PC-9 (cell line): ENCODE measurements around the gene IL18. TPM values are rescaled to one million over a fixed set of nuclear protein-coding genes. Genes with fewer than 3 reads are reported as not detected.

Experiments used
- BruUV-seq: library from RNA; stranded (reverse); fragments of 400-500 nt; replicated peaks from 2 replicates; lab custom pipeline; 2021; lab: Mats Ljungman, UMichigan
- CTCF ChIA-PET: fragments of 300-600 bp; sonication (Branson Sonifier 250); formaldehyde crosslinking; loops from one replicate; lab custom pipeline; 2022; ENCODE audit warnings: antibody characterized with exemption; lab: Charles Lee
- POLR2A ChIA-PET: fragments of 300-600 bp; sonication (Branson Sonifier 250); formaldehyde crosslinking; loops from one replicate; lab custom pipeline; 2022; ENCODE audit warnings: antibody characterized with exemption; ENCODE audit not compliant: unreplicated experiment; lab: Charles Lee
- DNase-seq, 2 experiments: peaks; one replicate each; pipeline versions ENCODE4 v3.0.0 to v3.0.0-alpha.2; 2015 to 2022; ENCODE audit warnings: mixed read lengths in 1 of 2
- H2AFZ ChIP-seq: fragments of 200-600 bp; sonication (generic); 2 replicates; pipeline ENCODE4 v1.8.1; 2017; ENCODE audit warnings: antibody characterized with exemption
- H3F3A ChIP-seq: fragments of 200-600 bp; sonication (generic); 2 replicates; pipeline ENCODE4 v1.8.1; 2017; ENCODE audit warnings: antibody characterized with exemption, mild to moderate bottlenecking, low read depth; ENCODE audit not compliant: insufficient read depth
- H3K27ac ChIP-seq: fragments of 200-600 bp; sonication (generic); 2 replicates; pipeline ENCODE4 v1.6.1; 2016; ENCODE audit warnings: mixed run types
- H3K27me3 ChIP-seq: fragments of 200-600 bp; sonication (generic); 2 replicates; pipeline ENCODE4 v1.6.1; 2016; ENCODE audit warnings: low read depth, mixed run types; ENCODE audit not compliant: insufficient read depth
- H3K36me3 ChIP-seq: fragments of 200-600 bp; sonication (generic); 2 replicates; pipeline ENCODE4 v1.6.1; 2016; ENCODE audit warnings: low read depth, mixed run types
- H3K4me1 ChIP-seq: fragments of 200-600 bp; sonication (generic); replicated peaks from 2 replicates; pipeline ENCODE4 v1.6.1; 2016; ENCODE audit warnings: mixed run types; ENCODE audit not compliant: insufficient read depth
- H3K4me2 ChIP-seq: fragments of 200-600 bp; sonication (generic); 2 replicates; pipeline ENCODE4 v1.6.1; 2017; ENCODE audit warnings: mixed run types
- H3K4me3 ChIP-seq: fragments of 200-600 bp; sonication (generic); 2 replicates; pipeline ENCODE4 v1.6.1; 2016; ENCODE audit warnings: mixed run types
- H3K79me2 ChIP-seq: fragments of 200-600 bp; sonication (generic); 2 replicates; pipeline ENCODE4 v1.6.1; 2017; ENCODE audit warnings: low read depth, mixed run types
- H3K9me2 ChIP-seq: fragments of 200-600 bp; sonication (generic); 2 replicates; pipeline ENCODE4 v1.8.1; 2017; ENCODE audit warnings: mild to moderate bottlenecking; ENCODE audit not compliant: insufficient read depth
- H3K9me3 ChIP-seq: fragments of 200-600 bp; sonication (generic); 2 replicates; pipeline ENCODE4 v1.8.1; 2016; ENCODE audit warnings: low read depth; ENCODE audit not compliant: insufficient read depth
- H4K20me1 ChIP-seq: fragments of 200-600 bp; sonication (generic); 2 replicates; pipeline ENCODE4 v1.8.1; 2017; ENCODE audit not compliant: insufficient read depth
- EZH2 ChIP-seq: fragments of 200-600 bp; sonication (generic); IDR thresholded peaks from 2 replicates; pipeline ENCODE4 v1.8.0; 2017; ENCODE audit warnings: antibody characterized with exemption, low read depth
- intact Hi-C: fragments of 100-400 bp; cut with micrococcal nuclease; formaldehyde crosslinking; loops from one replicate; pipeline ENCODE4 v1.10.0; 2022; ENCODE audit not compliant: unreplicated experiment
- total RNA-seq: library from RNA; stranded (reverse); gene quantifications from 2 replicates; pipeline ENCODE4 v1.2.3, GENCODE V29; 2021
- TF ChIP-seq, protein P1 (sequence below): fragments of 200-600 bp; sonication (generic); conservative IDR thresholded peaks from 2 replicates; pipeline ENCODE4 v1.6.1; 2017; ENCODE audit warnings: mixed run types, antibody characterized with exemption, mild to moderate bottlenecking, moderate library complexity

The IL18 gene
- total RNA-seq, 1 experiment from 2014 or later, result 42.8 TPM

GRCh38 chr11:112160091-112160848 lies 3.6 kb downstream of the IL18 start:
- Histone ChIP-seq H2AFZ (no peak overlapping the region), H3K27me3 (no peaks in the 10 kb centered on the region), H3K4me1 (peaks cover 91% of the 10 kb centered on the region), H3K27ac (peak overlapping the region; percentile 87), H3K79me2 (peaks cover 62% of the 10 kb centered on the region), H3K9me2 (no peaks in the 10 kb centered on the region), H3K4me2 (peak overlapping the region; percentile 86), H3K9me3 (no peaks in the 10 kb centered on the region), H3K36me3 (peaks cover 27% of the 10 kb centered on the region), H3F3A (peaks cover 62% of the 10 kb centered on the region), H3K4me3 (peak overlapping the region; percentile 8; the same call in 1 of the 2 replicates), H4K20me1 (no peaks in the 10 kb centered on the region)
- no peak for DNase-seq
- intact Hi-C loops, result loop anchor here (5.0 to 10.0 kb wide), 2 partner anchors 285 to 1803 kb away; partner anchors contain the start of genes ALG9, CFAP68 and FDXACB1
- ChIA-PET POLR2A (no interaction called here), CTCF (interaction anchor here (0.6 kb wide), 1 partner anchor 578 kb away, joined by 4 read pairs; no protein-coding TSS in a partner anchor)
- no peak for TF ChIP-seq EZH2
- TF ChIP-seq, protein P1, sequence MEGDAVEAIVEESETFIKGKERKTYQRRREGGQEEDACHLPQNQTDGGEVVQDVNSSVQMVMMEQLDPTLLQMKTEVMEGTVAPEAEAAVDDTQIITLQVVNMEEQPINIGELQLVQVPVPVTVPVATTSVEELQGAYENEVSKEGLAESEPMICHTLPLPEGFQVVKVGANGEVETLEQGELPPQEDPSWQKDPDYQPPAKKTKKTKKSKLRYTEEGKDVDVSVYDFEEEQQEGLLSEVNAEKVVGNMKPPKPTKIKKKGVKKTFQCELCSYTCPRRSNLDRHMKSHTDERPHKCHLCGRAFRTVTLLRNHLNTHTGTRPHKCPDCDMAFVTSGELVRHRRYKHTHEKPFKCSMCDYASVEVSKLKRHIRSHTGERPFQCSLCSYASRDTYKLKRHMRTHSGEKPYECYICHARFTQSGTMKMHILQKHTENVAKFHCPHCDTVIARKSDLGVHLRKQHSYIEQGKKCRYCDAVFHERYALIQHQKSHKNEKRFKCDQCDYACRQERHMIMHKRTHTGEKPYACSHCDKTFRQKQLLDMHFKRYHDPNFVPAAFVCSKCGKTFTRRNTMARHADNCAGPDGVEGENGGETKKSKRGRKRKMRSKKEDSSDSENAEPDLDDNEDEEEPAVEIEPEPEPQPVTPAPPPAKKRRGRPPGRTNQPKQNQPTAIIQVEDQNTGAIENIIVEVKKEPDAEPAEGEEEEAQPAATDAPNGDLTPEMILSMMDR, result no peak
- BruUV-seq, result no TSS peak

DNA sequence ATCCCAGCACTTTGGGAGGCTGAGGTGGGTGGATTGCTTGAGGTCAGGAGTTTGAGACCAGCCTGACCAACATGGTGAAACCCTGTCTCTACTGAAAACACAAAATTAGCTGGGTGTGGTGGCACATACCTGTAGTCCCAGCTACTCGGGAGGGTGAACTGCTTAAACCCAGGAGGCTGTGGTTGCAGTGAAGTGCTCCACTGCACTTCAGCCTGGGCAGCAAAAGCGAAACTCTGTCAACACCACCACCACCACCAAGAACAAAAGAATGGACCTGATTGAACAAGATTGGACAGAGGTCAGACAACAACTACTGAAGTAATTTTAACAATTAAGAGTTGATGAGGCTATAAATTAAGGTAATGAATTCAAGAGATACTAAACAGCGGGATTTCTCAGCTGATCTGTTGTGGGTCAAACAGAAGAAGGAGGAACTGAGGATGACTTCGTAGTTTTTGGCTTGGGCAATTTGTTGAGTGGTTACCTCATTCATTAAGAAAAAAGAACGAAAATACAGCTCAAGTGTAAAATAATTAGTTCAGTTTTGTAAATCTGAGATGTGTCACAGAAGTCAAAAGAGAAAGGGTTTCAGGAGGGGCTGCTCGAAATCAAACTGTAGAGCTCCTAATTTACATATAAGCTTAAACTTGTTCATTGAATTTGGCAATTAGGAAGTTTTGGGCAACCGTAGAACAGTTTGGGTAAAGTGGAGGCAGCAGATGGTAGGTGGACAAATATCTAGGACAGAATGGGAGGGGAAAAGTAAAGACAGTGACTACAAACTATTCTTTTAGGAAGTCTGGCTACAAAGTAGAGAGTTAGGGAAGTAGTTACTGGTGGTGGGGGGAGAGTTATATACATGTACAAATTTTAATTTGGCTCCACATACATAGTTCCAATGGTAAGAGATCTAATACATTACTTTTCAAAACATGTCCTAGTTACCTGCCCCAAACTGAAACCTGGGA lies 4.5 kb downstream of the IL18 start:
- BruUV-seq, result no TSS peak

More for the DNA sequence above, 4.5 kb downstream of the IL18 start:
- ChIA-PET POLR2A (interaction anchor here (0.6 to 0.7 kb wide), 2 partner anchors 20 to 31 kb away, joined by 5 to 15 read pairs; no protein-coding TSS in a partner anchor), CTCF (interaction anchor here (0.6 kb wide), 1 partner anchor 577 kb away, joined by 4 read pairs; no protein-coding TSS in a partner anchor)
- no peaks in the 10 kb centered on the region for H3K27me3 ChIP-seq
- H3K4me3 ChIP-seq, result peak overlapping the region; percentile 8; the same call in 1 of the 2 replicates
- no peak for DNase-seq
- H3K79me2 ChIP-seq, result peaks cover 71% of the 10 kb centered on the region
- H3K4me1 ChIP-seq, result peaks cover 82% of the 10 kb centered on the region
- no peak overlapping the region for H2AFZ ChIP-seq
- no peaks in the 10 kb centered on the region for H3K9me3 ChIP-seq
- TF ChIP-seq EZH2, result no peak
- TF ChIP-seq, protein P1, result no peak
- peaks cover 35% of the 10 kb centered on the region for H3K36me3 ChIP-seq
- no peaks in the 10 kb centered on the region for H4K20me1 ChIP-seq
- peak overlapping the region; percentile 86 for H3K4me2 ChIP-seq
- no peaks in the 10 kb centered on the region for H3K9me2 ChIP-seq
- peak overlapping the region; percentile 36 for H3K27ac ChIP-seq
- peaks cover 58% of the 10 kb centered on the region for H3F3A ChIP-seq
- intact Hi-C loops, result loop anchor here (5.0 to 10.0 kb wide), 3 partner anchors 285 to 1802 kb away; partner anchors contain the start of genes ALG9, CFAP68 and FDXACB1
